SU-DHL-6 (cell line): Measurements from ENCODE around the gene TMEM117.

ENCODE experiments used
- EZH2phosphoT487 ChIP-seq: fragments of 200-600 bp; sonication (generic), shearing (Covaris generic); conservative IDR thresholded peaks from 2 replicates; pipeline ENCODE4 v1.6.1; 2018; ENCODE audit warnings: mild to moderate bottlenecking, antibody characterized with exemption, low read length, moderate library complexity, mixed read lengths
- TF ChIP-seq, protein P1 (sequence below): fragments of 200-600 bp; sonication (generic); IDR thresholded peaks from one replicate; pipeline ENCODE4 v1.5.1; 2017; ENCODE audit warnings: antibody characterized with exemption, mild to moderate bottlenecking, low read length, moderate library complexity; ENCODE audit not compliant: insufficient read depth, poor library complexity, severe bottlenecking

DNA sequence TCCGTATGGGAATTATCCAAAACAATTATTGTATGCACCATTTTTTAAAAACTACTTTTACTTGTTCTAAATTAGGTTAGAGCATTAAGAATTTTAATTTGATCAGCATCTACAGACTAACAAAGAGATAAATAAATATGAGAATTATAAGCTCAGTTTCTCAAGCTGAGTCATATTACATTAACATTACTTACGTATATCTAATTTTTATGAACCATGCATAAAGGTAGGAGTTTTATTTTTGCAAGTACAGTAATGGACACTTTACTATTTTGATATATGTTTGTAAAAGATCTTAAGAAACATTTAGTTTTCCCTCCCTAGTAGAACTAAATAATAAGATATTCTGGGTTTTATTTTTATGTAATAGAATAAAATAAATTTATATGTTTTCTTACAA, 410.1 kb downstream of the TMEM117 start:
- TF ChIP-seq, protein P1, sequence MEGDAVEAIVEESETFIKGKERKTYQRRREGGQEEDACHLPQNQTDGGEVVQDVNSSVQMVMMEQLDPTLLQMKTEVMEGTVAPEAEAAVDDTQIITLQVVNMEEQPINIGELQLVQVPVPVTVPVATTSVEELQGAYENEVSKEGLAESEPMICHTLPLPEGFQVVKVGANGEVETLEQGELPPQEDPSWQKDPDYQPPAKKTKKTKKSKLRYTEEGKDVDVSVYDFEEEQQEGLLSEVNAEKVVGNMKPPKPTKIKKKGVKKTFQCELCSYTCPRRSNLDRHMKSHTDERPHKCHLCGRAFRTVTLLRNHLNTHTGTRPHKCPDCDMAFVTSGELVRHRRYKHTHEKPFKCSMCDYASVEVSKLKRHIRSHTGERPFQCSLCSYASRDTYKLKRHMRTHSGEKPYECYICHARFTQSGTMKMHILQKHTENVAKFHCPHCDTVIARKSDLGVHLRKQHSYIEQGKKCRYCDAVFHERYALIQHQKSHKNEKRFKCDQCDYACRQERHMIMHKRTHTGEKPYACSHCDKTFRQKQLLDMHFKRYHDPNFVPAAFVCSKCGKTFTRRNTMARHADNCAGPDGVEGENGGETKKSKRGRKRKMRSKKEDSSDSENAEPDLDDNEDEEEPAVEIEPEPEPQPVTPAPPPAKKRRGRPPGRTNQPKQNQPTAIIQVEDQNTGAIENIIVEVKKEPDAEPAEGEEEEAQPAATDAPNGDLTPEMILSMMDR: no peak
- TF ChIP-seq EZH2phosphoT487: no peak
